ENCODE measurements around the gene RPL26.
"Not testable (repeated sequence)": the region's sequence is repeated elsewhere in the genome, so short reads cannot be mapped to it uniquely, and the experiment has no call there.

Gene RPL26

DNA sequence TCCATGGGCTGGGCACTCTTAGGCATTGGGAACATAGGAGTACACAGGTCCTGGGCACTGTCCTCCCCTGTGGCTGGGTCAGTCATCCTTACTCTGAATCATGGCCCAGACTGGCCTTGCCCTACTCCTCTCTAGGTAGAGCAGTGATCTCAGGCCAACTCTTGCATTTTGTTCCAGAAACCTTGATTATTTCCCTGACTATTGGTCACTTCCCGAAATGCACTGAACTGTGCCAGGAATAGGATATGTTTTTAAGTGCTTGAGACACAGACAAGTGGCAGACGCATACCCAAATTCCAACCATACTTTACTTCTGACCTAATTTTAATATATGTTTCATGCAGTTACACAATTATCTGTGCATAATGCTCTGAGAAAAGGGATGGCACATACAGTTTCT is 16.8 kb downstream of the RPL26 start:
- DNase-seq (ENCODE audit: low read depth in 2 of 2) = peak in 1 of 2 experiments; percentile 45

DNA sequence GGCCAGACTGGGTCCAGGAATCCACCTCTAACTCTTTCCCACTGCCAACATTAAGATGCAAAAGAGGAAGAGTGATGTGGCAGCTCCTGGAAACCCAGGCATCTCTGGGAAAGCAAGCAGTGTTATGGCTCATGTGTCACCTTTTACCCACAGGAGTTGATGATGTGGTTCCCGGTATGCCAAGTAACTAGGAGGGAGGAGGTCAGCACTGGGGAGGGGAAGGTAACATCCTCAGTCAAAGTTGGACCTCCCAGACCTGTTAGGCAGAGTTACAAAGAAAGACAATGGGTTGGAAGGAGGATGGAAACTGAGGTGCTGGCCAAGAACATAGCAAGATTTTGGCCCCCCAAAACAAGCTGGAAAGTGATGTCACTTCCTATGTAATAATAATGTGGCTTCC is 17.9 kb downstream of the RPL26 start:
- no peak for DNase-seq (ENCODE audit: low read depth in 2 of 2)

DNA sequence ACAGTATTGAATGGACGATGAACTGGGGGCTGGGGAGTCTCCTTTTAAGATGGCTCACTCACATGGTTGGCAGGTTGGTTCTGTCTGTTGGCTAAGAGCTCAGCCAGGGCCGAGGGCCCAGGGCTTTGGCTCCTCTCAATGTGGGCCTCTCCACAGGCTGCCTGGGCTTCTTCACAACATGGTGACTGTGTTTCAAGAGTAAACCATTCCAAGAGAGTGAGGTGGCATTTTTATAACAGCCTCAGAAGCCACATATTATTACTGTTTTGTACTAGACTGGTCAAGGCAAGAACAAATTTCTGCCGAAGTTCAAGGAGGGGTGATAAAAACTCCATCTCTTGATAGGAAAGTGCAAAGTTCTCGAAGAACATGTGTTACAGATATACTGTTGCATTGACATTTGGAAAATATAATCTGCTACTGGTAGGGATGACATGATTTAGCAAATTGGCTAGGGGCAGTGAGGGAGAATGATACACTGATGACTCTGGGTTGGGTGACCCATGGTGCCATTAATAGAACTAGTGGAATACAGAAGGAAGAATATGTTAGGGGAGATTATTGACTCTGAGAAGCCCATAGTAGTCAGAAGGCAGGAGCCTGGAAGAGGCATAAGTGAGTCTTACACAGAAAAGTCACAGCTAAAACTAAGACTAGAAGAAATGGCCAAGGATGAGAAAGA is 20.2 kb downstream of the RPL26 start:
- DNase-seq (ENCODE audit: low read depth in 2 of 2) = no peak

DNA sequence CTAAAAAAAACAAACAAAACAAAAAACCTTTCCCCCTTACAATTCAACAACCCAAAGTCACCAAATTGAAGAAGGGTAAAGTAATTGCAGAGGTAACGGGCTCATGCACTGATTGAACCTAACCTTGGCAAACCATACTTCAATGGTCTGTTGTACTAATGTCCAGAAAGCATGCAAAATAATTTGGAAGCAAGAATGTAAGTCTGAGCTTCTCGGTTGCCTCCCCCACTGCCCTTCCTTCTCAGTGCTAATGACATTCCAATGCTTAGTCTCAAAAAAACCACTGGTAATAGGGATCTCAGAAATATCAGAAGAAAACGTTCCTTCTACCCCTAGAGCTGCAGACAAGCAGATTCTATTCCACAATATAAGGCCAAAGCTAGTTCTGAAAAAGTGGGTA is 22.2 kb downstream of the RPL26 start:
- DNase-seq (ENCODE audit: low read depth in 2 of 2) = no peak

DNA sequence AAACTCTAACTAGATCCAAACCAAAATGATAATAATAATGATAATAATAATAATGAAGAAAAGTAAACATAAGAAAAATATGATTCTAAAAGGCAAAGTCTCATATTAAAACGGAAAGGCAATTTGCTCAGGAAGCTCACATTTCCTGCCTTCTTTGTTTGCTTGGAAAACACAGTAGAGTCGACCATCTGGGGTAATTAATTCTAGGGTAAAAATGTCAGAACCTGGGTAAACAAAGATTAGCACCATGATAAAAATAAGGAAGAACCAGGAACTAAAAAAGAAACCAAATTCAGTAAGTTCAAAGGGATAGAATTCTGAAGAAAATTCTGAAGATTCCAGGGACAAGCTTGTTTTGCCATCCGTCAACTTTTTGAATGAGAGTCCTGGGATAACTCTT is 22.7 kb downstream of the RPL26 start:
- DNase-seq (ENCODE audit: low read depth in 2 of 2) = no peak

DNA sequence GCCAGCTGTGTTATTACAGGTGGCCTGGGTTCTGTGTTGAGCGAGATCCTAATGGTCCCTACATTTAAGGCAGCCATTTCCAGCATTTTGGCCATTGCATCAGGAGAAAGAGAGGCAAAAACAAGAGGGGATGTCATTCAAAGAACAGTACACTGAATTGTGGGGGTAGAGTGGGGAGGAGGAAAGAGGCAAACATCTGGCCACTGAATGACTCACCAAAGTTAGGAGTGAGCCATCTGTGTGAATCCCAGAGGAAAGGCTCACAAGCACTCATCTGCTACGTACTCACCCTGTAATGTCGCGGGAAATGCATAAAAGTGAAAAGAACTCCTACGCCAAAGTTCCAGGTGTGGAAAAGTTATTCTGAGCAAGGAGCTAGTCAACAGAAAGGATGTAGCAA is 23.2 kb downstream of the RPL26 start:
- DNase-seq (ENCODE audit: low read depth in 2 of 2) = peak; percentile 55 to 66

DNA sequence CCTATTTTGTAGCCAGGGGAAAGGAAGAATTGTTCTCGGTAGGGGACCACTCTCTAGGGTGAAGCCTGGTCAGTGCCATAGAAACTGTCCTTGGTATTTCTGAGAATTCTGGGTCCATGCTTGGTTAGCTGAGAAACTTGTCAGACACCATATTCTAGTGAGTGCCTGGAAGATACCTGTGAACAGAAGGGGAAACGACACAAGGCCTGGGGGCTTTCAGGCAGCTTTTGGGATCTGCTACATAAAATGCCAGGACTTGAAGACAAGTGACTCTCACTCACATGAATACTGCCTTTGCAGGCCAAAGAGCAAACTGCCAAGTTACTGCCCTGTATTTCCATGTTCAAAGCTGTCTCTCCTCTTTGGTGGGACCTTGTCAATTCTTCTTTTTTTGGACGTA is 25.1 kb downstream of the RPL26 start:
- DNase-seq (ENCODE audit: low read depth in 2 of 2) = no peak

DNA sequence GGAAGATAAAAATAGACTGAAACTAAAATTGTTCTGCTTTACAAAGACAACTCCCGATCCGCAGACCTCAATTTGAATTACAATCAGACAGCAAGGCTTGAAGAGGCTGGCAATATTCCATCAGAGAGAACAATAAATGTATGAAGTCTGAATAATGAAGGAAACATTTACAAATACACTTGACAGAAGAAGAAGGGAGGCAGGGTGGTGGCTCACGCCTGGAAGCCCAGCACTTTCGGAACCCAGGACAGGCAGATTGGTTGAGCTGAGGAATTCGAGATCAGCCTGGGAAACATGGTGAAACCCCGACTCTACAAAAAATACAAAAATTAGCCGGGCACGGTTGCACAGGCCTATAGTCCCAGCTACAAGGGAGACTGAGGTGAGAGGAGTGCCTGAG is 28.8 kb downstream of the RPL26 start:
- no peak for DNase-seq (ENCODE audit: low read depth in 2 of 2)

DNA sequence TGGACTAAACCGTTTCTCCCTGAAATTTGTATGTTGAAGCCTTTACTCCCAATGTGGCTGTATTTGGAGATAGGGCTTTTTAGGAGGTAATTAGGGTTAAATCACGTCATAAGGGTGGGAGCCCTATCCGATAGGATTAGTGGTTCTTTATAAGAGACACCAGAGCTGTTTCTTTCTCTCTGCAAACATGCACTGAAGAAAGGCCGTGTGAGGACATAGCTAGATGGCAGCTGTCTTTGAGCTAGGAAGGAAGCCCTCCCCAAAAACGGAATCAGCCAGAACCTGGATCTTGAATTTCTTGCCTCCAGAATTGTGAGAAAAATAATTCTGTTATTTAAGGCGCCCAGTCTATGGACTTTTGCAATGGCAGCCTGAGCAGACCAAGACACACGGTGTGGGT is 29.3 kb downstream of the RPL26 start:
- DNase-seq (ENCODE audit: low read depth in 2 of 2) = no peak

DNA sequence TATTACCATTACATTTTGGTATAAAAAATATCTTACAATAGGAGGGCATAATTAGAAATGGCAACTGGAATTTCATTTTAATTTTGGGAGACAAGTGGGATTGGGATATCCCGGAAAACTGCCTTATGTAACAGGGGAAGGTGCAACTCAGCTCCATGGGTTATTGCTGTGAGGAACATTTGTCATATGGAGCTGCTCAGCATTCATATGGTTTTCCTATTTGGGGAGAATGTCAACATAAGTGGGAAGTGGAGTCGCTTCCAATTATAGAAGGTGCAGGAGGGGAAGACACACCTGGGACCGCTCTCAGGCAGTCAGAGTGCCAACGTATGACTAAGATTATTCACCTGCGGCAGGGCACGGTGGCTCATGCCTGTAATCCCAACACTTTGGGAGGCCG is 32.7 kb downstream of the RPL26 start:
- no peak for DNase-seq (ENCODE audit: low read depth in 2 of 2)

DNA sequence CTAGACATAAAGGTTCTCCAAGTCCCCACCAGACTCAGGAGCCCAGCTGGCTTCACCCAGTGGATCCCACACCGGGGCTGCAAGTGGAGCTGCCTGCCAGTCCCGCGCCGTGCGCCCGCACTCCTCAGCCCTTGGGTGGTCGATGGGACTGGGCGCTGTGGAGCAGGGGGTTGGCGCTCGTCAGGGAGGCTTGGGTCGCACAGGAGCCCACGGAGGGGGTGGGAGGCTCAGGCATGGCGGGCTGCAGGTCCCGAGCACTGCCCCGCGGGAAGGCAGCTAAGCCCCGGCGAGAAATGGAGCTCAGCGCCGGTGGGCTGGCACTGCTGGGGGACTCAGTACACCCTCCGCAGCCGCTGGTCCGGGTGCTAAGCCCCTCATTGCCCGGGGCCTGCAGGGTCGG is 36.0 kb downstream of the RPL26 start:
- not testable (repeated sequence) for DNase-seq (ENCODE audit: low read depth in 2 of 2)

DNA sequence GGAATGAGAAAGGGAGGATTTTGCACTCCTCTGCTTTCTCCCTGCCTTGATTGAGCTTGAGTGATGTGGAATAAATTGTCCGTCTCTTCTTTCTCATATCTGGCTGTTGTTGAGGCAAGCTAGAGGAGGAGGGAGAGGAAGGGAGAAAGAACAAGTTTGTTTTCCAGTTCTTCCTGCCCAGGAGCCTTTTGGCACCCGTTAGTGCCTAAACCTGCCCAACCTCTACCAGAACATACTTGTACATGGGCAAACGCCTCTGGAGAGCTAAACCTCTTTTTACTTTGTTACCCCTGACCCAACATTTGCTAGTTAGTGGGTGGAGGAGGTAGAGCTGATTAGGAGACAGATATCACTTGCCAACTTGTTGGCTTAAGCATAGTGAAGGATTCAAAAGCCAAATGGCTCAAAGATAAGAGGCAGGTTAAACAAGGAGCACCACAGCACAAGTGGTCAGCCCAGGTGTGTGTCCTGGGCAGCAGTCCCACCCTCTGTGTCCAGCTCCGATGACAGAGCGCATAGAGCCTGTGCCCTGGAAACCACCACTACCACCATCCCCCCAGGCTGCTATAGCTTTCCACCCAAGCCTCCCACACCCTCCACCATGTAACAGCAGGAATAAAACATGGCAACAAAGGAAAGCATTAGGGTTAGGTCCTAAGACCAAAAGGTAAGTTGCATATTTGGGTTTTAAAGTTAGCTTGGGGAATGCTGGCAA is 36.9 kb downstream of the RPL26 start:
- DNase-seq (ENCODE audit: low read depth in 2 of 2) = no peak

DNA sequence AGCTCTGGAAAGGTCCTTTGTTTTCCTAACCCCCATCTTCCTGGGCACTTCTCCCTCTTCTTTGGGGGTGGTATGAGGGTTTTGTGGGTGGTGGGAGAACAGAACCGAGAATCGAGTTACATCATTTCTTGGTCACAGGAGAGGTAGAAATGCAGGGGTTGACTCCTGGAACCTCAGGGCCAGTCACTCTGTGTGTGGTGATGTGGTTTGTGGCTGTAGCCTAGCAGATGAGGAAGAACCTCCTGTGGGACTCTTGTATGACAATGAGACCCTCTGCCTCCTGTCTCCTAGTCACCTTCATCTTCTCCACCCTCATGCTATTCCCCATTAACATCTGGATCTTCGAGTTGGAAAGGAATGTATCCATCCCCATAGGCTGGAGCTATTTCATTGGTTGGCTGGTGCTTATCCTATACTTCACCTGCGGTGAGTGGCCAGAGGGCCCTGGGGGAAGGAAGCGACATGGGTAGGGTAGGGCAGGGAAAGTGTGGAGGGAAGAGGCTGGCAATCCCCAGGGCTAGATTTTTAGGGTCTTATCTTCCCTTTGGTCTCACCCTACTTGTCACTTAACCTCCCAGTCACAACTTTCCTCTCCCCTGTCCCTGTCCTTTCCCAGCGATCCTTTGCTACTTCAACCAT is 37.8 kb downstream of the RPL26 start:
- DNase-seq (ENCODE audit: low read depth in 2 of 2) = no peak

DNA sequence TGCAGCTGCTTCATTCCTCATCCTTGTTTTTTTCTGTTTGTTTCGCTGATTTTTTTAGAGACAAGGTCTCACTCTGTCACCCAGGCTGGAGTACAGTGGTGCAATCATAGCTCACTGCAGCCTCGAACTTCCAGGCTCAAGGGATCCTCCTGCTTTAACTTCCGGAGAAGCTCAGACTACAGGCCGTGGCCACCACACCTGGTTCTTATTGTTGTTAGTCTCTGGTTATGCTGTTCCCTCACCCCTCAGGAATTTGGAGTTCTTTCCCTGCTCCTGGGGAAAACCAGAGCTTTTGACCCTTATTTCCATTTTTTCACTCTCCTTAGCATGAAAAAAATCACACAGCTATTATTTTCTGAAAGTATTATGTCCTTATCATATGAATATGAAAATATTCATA is 41.5 kb downstream of the RPL26 start:
- DNase-seq (ENCODE audit: low read depth in 2 of 2) = peak in 1 of 2 experiments; percentile 6

DNA sequence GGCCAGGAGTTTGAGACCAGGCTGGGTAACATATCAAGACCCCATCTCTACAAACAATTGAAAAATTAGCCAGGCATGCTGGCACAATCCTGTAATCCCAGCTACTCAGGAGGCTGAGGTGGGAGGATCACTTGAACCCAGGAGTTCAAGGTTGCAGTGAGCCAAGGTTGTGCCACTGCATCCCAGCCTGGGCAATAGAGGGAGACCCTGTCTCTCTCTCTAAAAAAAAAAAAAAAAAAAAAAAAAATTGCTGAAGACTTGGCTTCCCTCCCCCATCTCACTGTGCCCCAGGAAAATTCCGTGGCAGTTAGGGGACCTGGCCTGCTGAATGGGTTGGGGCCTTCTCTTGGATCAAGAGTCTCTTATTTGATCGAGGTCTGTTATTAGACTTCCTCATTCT is 43.5 kb downstream of the RPL26 start, which contains the start of gene ODF4:
Gene ODF4, plus strand, starts transcription at position 301 of the 400 bp plus-strand sequence. CDS start 212 bp downstream, outside the sequence.
- DNase-seq (ENCODE audit: low read depth in 2 of 2) = no peak

DNA sequence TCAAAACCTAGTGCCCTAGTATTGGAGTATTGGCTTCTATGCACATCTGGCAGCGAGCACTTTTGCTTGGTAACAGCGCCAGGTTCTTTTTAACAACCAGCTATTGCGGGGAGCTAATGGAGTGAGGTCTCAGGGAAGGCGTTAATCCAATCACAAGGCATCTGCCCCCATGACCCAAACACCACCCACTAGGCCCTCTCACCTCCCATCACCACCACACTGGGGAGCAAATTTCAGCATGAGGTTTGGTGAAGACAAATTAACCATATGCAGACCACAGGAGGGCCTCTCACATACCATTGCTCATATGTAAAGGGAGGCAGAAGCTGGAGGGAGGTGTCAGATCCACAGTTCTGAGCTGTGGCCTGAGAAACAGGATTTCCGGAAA is 44.2 kb downstream of the RPL26 start:
- peak in 1 of 2 experiments; percentile 8 for DNase-seq (ENCODE audit: low read depth in 2 of 2)

DNA sequence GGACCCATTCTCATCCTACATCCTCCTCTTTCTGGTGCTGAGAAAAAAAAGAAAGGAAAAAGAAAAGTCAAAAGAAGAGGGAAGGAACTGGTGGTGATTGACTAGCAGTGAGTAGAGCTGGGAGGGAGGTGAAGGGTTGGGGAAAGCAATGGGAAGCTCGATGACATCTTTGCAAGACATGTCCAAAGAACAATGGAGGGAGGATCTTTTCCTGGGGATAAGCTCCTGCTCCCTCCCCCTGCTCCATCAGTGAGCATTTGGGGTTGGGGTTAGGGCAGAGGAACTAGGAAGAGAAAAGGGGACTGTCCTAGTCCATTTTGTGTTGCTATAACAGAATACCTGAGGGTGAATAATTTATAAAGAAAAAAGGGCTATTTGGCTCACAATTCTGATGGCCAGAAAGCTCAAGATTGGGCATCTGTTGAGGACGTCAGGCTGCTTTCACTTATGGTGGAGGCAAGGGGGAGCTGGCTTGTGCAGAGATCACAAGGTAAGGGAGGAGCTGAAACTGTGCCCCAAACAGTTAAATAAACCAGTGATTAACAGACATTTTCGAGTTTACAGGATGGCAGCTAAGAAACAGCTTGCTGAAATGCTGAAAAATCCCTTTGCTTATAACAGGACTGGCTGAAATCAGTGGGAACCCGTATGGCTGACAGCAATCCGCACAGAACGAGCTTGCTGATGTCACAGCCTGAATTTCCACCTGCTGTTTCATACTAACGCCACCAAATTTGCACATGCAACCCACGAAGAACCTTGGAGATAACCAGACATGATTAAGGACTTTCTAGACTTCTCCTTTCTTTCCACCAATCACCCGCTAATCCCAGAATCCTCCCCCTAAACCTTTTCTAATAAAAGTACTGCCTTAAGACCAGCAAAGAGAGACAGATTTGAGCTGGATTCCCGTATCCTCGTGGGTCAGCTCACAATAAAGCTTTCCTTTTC is 44.9 kb downstream of the RPL26 start:
- no peak for DNase-seq (ENCODE audit: low read depth in 2 of 2)

DNA sequence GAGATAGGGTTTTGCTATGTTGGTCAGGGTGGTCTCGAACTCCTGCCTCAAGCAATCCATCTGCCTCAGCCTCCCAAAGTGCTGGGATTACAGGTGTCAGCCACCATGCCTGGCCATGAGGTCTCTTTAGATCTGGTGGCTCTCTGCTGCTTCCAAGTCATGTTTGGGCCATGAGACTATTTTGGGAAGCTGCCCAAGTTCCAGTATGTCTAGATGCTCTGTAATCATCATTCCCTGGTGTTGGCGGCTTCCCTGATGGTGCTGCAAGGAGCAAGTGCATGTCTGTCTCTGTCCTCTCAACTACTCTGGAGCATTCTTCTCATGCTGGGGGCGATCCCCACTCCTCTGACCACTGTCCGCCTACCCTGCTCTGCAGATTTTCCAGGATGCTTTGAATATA is 49.7 kb downstream of the RPL26 start:
- DNase-seq (ENCODE audit: low read depth in 2 of 2) = no peak

DNA sequence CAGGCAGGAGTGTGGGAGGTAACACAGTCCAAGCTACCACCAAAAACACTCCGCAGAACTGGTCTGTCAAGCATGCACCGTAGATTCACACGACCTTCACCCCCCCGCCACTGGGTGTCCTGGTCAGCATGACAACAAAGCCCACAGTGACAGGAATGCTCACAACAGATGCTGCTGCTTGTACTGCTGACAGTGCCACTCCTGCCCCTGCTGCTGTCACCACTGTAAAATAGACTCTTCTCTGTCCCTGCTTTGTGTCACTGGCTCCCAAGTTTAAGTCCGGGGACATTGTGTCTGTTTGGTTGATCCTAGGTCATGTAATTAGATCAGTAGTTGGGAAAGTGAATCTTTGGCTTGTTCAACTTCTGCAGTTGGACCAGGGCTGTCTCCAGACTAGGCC is 50.3 kb downstream of the RPL26 start:
- DNase-seq (ENCODE audit: low read depth in 2 of 2) = no peak

DNA sequence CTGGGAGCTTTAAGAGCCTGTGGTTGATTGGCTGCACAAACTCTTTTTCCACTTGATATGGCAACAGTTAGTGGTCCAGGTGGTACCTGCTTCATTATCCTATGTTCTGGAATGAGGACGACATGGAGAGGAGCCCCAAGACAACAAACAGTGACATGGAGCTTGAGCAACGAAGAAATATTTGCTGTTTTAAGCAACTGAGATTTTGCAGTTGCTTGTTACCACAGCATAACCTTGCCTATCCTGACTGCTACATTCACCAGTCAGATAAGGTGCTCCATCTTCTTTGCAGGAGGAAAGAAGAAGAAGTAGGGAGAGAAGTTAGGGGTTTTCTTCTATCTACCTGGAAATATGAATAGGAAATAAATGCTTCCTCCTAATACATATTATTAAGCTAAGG is 50.9 kb downstream of the RPL26 start:
- no peak for DNase-seq (ENCODE audit: low read depth in 2 of 2)
